Fibroblast of lung (primary cell): ENCODE data around the gene SLC44A5. TPM values are rescaled to one million over a fixed set of nuclear protein-coding genes. Genes with fewer than 3 reads are reported as not detected.

ENCODE experiments used
- DNase-seq, 2 donors: peaks; one replicate each; pipeline versions ENCODE4 v3.0.0 to v3.0.0-alpha.2; 2010; ENCODE audit warnings: low read depth in 2 of 2
- H2AFZ ChIP-seq: 2 replicates; pipeline ENCODE4 v1.5.1; 2012; ENCODE audit warnings: low read length, control low read depth, inconsistent platforms
- H3K27ac ChIP-seq: 2 replicates; pipeline ENCODE4 v1.5.1; 2011; ENCODE audit warnings: low read length, control low read depth; ENCODE audit not compliant: insufficient read depth
- H3K27me3 ChIP-seq: 2 replicates; pipeline ENCODE4 v1.5.1; 2011; ENCODE audit warnings: mild to moderate bottlenecking, low read length; ENCODE audit not compliant: control insufficient read depth, insufficient read depth
- H3K36me3 ChIP-seq: 2 replicates; pipeline ENCODE4 v1.5.1; 2011; ENCODE audit warnings: low read length; ENCODE audit not compliant: control insufficient read depth, insufficient read depth
- H3K4me1 ChIP-seq: 2 replicates; pipeline ENCODE4 v1.5.1; 2011; ENCODE audit warnings: low read length; ENCODE audit not compliant: control insufficient read depth, insufficient read depth; ENCODE audit errors: extremely low read depth
- H3K4me2 ChIP-seq: 2 replicates; pipeline ENCODE4 v1.5.1; 2011; ENCODE audit warnings: low read length, control low read depth; ENCODE audit not compliant: insufficient read depth; ENCODE audit errors: extremely low read depth
- H3K4me3 ChIP-seq, 4 experiments: fragments of 200-600 bp in 1 of 4; sonication (generic) in 1 of 4; replicated peaks in 1 of 4; 2 replicates each; pipeline ENCODE4 v1.5.1; 2011 to 2016; ENCODE audit warnings: low read length in 4 of 4, low read depth in 3 of 4, mild to moderate bottlenecking in 3 of 4, control low read depth in 2 of 4, inconsistent platforms in 1 of 4, mixed read lengths in 1 of 4; ENCODE audit not compliant: insufficient read depth in 1 of 4; ENCODE audit errors: control extremely low read depth in 1 of 4
- H3K79me2 ChIP-seq: 2 replicates; pipeline ENCODE4 v1.5.1; 2012; ENCODE audit warnings: mild to moderate bottlenecking, low read length, inconsistent platforms; ENCODE audit not compliant: control insufficient read depth, insufficient read depth
- H3K9ac ChIP-seq: 2 replicates; pipeline ENCODE4 v1.5.1; 2011; ENCODE audit warnings: mild to moderate bottlenecking, low read length, control low read depth; ENCODE audit not compliant: insufficient read depth
- H3K9me3 ChIP-seq: 2 replicates; pipeline ENCODE4 v1.5.1; 2012; ENCODE audit warnings: low read depth, low read length; ENCODE audit not compliant: control insufficient read depth, insufficient read depth
- H4K20me1 ChIP-seq: 2 replicates; pipeline ENCODE4 v1.5.1; 2011; ENCODE audit warnings: low read length; ENCODE audit not compliant: control insufficient read depth, insufficient read depth; ENCODE audit errors: extremely low read depth
- EZH2 ChIP-seq: IDR thresholded peaks from 2 replicates; pipeline ENCODE4 v1.5.1; 2012; ENCODE audit warnings: low read length, control low read depth, mild to moderate bottlenecking; ENCODE audit errors: missing control alignments
- polyA plus RNA-seq, 2 donors: library from polyadenylated mRNA; depleted of rRNA in 1 of 2; stranded (reverse) in 1 of 2; unstranded in 1 of 2; fragments of >200 nt; gene quantifications; 2 replicates each; pipeline ENCODE4 v1.2.1, GENCODE V29; 2011 to 2012; ENCODE audit warnings: missing spikeins in 1 of 2
- total RNA-seq: library from RNA; depleted of rRNA; stranded (reverse); fragments of >200 nt; gene quantifications from 2 replicates; pipeline ENCODE4 v1.2.1, GENCODE V29; 2014
- TF ChIP-seq, protein P1 (sequence below), 2 donors: IDR thresholded peaks in 1 of 2; conservative IDR thresholded peaks in 1 of 2; 1 replicate in 1 of 2; 2 replicates in 1 of 2; pipeline ENCODE4 v1.5.1; 2011 to 2012; ENCODE audit warnings: low read length in 2 of 2, control low read depth in 1 of 2, inconsistent platforms in 1 of 2, low read depth in 1 of 2, mild to moderate bottlenecking in 1 of 2

SLC44A5 gene
- total and polyA plus RNA-seq, 2 donors (not counting 1 experiment from before 2014, with no cell fraction given) = under 0.01 to 0.03 TPM

DNA sequence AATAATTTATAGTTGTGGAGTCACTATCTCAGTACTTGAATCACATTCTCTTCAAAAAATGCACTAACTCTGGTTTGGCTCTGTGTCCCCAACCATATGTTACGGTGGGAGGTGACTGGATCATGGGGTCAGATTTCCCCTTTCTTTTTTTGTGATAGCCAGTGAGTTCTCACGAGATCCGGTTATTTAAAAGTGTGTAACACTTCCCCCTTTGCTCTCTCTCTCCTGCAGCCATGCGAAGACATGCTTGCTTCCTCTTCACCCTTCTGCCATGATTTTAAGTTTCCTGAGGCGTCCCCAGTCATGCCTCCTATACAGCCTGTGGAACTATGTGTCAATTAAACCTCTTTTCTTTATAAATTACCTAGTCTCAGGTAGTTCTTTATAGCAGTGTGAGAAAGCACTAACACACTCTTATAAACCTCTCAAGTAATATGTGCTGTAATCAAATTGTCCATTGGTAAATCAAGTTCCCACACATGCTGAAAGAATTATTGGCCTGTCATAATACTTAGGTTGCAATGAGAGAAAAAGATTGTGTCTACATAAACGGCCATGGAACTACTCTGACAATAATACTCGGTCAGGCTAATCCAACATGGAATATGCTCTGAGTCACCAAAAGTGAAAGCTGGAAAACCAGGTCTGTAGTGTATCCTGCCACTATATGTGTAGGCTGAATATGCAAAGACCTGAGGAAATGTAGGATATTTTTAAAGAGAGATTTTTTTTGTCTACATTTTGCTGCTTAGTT, 107.5 kb downstream of the SLC44A5 start:
- Histone ChIP-seq H3K4me3 (no peak overlapping the region), H3K4me2 (no peak overlapping the region), H3K79me2 (no peaks in the 10 kb centered on the region), H3K9ac (no peak overlapping the region), H4K20me1 (no peaks in the 10 kb centered on the region), H3K36me3 (no peaks in the 10 kb centered on the region), H3K27ac (no peak overlapping the region), H3K27me3 (no peaks in the 10 kb centered on the region), H3K4me1 (no peaks in the 10 kb centered on the region), H3K9me3 (no peaks in the 10 kb centered on the region), H2AFZ (no peak overlapping the region)
- TF ChIP-seq, protein P1, sequence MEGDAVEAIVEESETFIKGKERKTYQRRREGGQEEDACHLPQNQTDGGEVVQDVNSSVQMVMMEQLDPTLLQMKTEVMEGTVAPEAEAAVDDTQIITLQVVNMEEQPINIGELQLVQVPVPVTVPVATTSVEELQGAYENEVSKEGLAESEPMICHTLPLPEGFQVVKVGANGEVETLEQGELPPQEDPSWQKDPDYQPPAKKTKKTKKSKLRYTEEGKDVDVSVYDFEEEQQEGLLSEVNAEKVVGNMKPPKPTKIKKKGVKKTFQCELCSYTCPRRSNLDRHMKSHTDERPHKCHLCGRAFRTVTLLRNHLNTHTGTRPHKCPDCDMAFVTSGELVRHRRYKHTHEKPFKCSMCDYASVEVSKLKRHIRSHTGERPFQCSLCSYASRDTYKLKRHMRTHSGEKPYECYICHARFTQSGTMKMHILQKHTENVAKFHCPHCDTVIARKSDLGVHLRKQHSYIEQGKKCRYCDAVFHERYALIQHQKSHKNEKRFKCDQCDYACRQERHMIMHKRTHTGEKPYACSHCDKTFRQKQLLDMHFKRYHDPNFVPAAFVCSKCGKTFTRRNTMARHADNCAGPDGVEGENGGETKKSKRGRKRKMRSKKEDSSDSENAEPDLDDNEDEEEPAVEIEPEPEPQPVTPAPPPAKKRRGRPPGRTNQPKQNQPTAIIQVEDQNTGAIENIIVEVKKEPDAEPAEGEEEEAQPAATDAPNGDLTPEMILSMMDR (conservative IDR thresholded peaks at IDR 0.05 in 1 of 2, IDR thresholded peaks at IDR 0.05 in 1 of 2; ENCODE audit: low read depth in 1 of 2, low read length in 2 of 2) = no peak
- TF ChIP-seq EZH2 = no peak
- peak in 1 of 2 donors; percentile 47 for DNase-seq

DNA sequence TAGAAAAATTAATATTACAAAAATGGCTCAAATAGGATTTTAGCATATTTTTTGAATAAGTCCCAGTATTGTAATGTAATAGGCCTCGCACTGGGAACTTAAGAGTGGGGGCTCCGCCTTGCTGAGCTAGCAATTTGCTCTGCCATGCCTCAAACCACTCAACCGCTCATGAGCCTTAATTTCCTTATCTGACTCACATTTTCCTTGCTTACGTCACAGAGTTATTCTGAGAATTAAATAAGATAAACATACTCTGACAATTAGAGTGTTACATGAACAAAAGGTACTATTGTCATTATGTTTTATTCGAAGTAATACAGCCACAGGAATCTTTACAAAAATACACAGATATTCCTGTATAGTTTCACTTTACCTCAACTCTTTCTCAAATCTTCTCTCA, 108.1 kb downstream of the SLC44A5 start:
- TF ChIP-seq EZH2 = no peak
- TF ChIP-seq, protein P1 (conservative IDR thresholded peaks at IDR 0.05 in 1 of 2, IDR thresholded peaks at IDR 0.05 in 1 of 2; ENCODE audit: low read depth in 1 of 2, low read length in 2 of 2) = no peak
- H3K27me3 ChIP-seq = no peaks in the 10 kb centered on the region
- no peaks in the 10 kb centered on the region for H3K9me3 ChIP-seq
- H3K4me2 ChIP-seq = no peak overlapping the region
- H3K4me1 ChIP-seq = no peaks in the 10 kb centered on the region
- no peak overlapping the region for H2AFZ ChIP-seq
- no peaks in the 10 kb centered on the region for H4K20me1 ChIP-seq
- no peak overlapping the region for H3K9ac ChIP-seq
- H3K36me3 ChIP-seq = no peaks in the 10 kb centered on the region
- H3K27ac ChIP-seq = no peak overlapping the region
- H3K79me2 ChIP-seq = no peaks in the 10 kb centered on the region
- DNase-seq = peak in 1 of 2 donors; percentile 91
- H3K4me3 ChIP-seq = no peak overlapping the region

DNA sequence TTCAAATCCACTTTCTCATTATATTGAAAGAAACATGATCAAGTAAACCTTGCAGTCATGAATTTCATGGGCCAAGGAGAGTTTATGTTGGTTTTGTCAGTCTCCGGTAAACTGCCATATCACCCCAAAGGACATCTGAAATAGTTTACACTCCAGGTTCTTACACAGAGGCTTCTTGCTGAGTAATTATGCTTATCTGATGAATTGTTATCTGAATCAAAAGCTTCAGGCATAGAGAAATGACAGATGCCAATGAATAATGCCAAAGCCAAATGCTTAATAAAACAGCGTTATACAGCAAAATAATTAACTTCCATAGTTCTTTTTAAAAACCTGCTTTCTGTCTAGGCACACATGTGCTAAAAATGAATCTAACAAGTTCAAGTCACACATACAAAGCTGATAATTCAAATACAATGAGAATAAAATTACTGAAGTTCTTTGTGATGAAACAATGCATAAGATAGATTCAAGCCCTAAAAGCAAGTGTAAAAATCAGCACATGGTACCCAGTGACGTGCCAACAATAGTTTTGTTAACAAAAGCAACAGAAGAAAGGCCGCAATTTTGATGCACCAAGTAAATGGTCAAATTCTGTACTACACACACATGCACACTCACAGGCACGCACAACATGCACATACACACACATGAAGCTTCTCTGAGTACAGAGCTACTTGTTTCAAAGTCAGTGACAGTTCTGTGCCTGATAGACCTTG, 109.2 kb downstream of the SLC44A5 start:
- H2AFZ ChIP-seq = no peak overlapping the region
- H4K20me1 ChIP-seq = no peaks in the 10 kb centered on the region
- H3K36me3 ChIP-seq = no peaks in the 10 kb centered on the region
- H3K79me2 ChIP-seq = no peaks in the 10 kb centered on the region
- H3K4me1 ChIP-seq = no peaks in the 10 kb centered on the region
- no peak overlapping the region for H3K9ac ChIP-seq
- no peak overlapping the region for H3K27ac ChIP-seq
- no peak overlapping the region for H3K4me3 ChIP-seq
- H3K4me2 ChIP-seq = no peak overlapping the region
- TF ChIP-seq, protein P1 (conservative IDR thresholded peaks at IDR 0.05 in 1 of 2, IDR thresholded peaks at IDR 0.05 in 1 of 2; ENCODE audit: low read depth in 1 of 2, low read length in 2 of 2) = no peak
- no peak for TF ChIP-seq EZH2
- H3K27me3 ChIP-seq = no peaks in the 10 kb centered on the region
- no peaks in the 10 kb centered on the region for H3K9me3 ChIP-seq
- DNase-seq = no peak
